HepG2 (cell line): ENCODE measurements around the gene JMJD8. TPM values are rescaled to one million over a fixed set of nuclear protein-coding genes. Genes with fewer than 3 reads are reported as not detected.
A peak's percentile ranks its signal among the peaks of the same experiment; 100 is the strongest.

Experiments
- DMAP1 ChIP-seq: IDR thresholded peaks from 2 replicates; pipeline ENCODE4 v1.6.1; 2016
- E2F5 ChIP-seq: sonication (generic); formaldehyde crosslinking; conservative IDR thresholded peaks from 2 replicates; pipeline ENCODE4 v1.4.0; 2020; ENCODE audit warnings: missing genetic modification reagents
- EED ChIP-seq: sonication (generic); formaldehyde crosslinking; IDR thresholded peaks from 2 replicates; pipeline ENCODE4 v1.5.0; 2020; ENCODE audit warnings: mild to moderate bottlenecking, missing genetic modification reagents
- EZH2 ChIP-seq: conservative IDR thresholded peaks from 2 replicates; pipeline ENCODE4 v1.6.1; 2012; ENCODE audit warnings: mild to moderate bottlenecking, low read depth, low read length, moderate library complexity
- FOXA1 ChIP-seq, 2 experiments: fragments of 450-650 bp in 1 of 2; sonication (generic) in 1 of 2; formaldehyde crosslinking in 1 of 2; IDR thresholded peaks; 2 replicates each; pipeline versions ENCODE4 v1.4.0 to v1.6.1; 2016 to 2020; ENCODE audit warnings: missing genetic modification reagents in 1 of 2
- FUBP1 ChIP-seq: sonication (generic); formaldehyde crosslinking; IDR thresholded peaks from 2 replicates; pipeline ENCODE4 v1.5.1; 2020; ENCODE audit warnings: missing genetic modification reagents, mild to moderate bottlenecking, borderline replicate concordance
- HMGXB4 ChIP-seq, 2 experiments: sonication (generic) in 1 of 2; formaldehyde crosslinking in 1 of 2; IDR thresholded peaks; 2 replicates each; pipeline versions ENCODE4 v1.4.0 to v1.6.1; 2018 to 2020; ENCODE audit warnings: missing genetic modification reagents in 2 of 2, borderline replicate concordance in 1 of 2, low read depth in 1 of 2, mild to moderate bottlenecking in 1 of 2, missing biosample characterization in 1 of 2
- HNF4A ChIP-seq: sonication (generic); formaldehyde crosslinking; IDR thresholded peaks from 2 replicates; pipeline ENCODE4 v1.4.0; 2020; ENCODE audit warnings: missing genetic modification reagents
- IRF9 ChIP-seq: sonication (generic); formaldehyde crosslinking; IDR thresholded peaks from 2 replicates; pipeline ENCODE4 v1.8.0; 2022; ENCODE audit warnings: missing genetic modification reagents, mild to moderate bottlenecking, borderline replicate concordance
- KAT2B ChIP-seq: fragments of 150-350 bp; IDR thresholded peaks from 2 replicates; pipeline ENCODE4 v1.6.1; 2014; ENCODE audit warnings: low read depth, low read length, borderline replicate concordance
- NFATC3 ChIP-seq: sonication (generic); formaldehyde crosslinking; IDR thresholded peaks from 2 replicates; pipeline ENCODE4 v1.5.1; 2020; ENCODE audit warnings: mild to moderate bottlenecking, missing genetic modification reagents
- SAFB2 ChIP-seq: sonication (generic); formaldehyde crosslinking; IDR thresholded peaks from 2 replicates; pipeline ENCODE4 v1.5.1; 2020; ENCODE audit warnings: missing genetic modification reagents, low read depth, mild to moderate bottlenecking, borderline replicate concordance
- SIX4 ChIP-seq: sonication (generic); formaldehyde crosslinking; IDR thresholded peaks from 2 replicates; pipeline ENCODE4 v1.4.0; 2020; ENCODE audit warnings: missing genetic modification reagents
- STAG1 ChIP-seq: sonication (generic); formaldehyde crosslinking; IDR thresholded peaks from 2 replicates; pipeline ENCODE4 v1.4.0; 2020; ENCODE audit warnings: missing genetic modification reagents
- ZFX ChIP-seq: sonication (generic); formaldehyde crosslinking; IDR thresholded peaks from 2 replicates; pipeline ENCODE4 v1.4.0; 2020; ENCODE audit warnings: mild to moderate bottlenecking, low read depth, missing genetic modification reagents, moderate library complexity
- ZNF138 ChIP-seq: sonication (generic); formaldehyde crosslinking; IDR thresholded peaks from 2 replicates; pipeline ENCODE4 v1.5.0; 2020; ENCODE audit warnings: mild to moderate bottlenecking, low read depth, missing genetic modification reagents
- ZNF205 ChIP-seq: IDR thresholded peaks from 2 replicates; pipeline ENCODE4 v1.6.1; 2018; ENCODE audit warnings: missing biosample characterization, missing genetic modification reagents
- ZNF30 ChIP-seq: sonication (generic); formaldehyde crosslinking; IDR thresholded peaks from 2 replicates; pipeline ENCODE4 v1.5.0; 2020; ENCODE audit warnings: mild to moderate bottlenecking, missing genetic modification reagents
- ZNF598 ChIP-seq: sonication (generic); formaldehyde crosslinking; IDR thresholded peaks from 2 replicates; pipeline ENCODE4 v1.5.1; 2020; ENCODE audit warnings: mild to moderate bottlenecking, missing genetic modification reagents, borderline replicate concordance
- ZNF639 ChIP-seq: conservative IDR thresholded peaks from 2 replicates; pipeline ENCODE4 v1.6.1; 2018; ENCODE audit warnings: missing genetic modification reagents
- ZNF709 ChIP-seq: sonication (generic); formaldehyde crosslinking; IDR thresholded peaks from 2 replicates; pipeline ENCODE4 v1.5.0; 2020; ENCODE audit warnings: mild to moderate bottlenecking, missing genetic modification reagents
- ZSCAN29 ChIP-seq: sonication (generic); formaldehyde crosslinking; conservative IDR thresholded peaks from 2 replicates; pipeline ENCODE4 v1.4.0; 2020; ENCODE audit warnings: mild to moderate bottlenecking, missing genetic modification reagents
- polyA plus RNA-seq, 8 experiments: library from polyadenylated mRNA; depleted of rRNA in 3 of 8; stranded (reverse) in 7 of 8; unstranded in 1 of 8; fragments of >200 nt; fragmentation: Illumina TruSeq in 4 of 8; extraction: Trizol in 4 of 8; gene quantifications; 2 replicates each; pipeline versions ENCODE4 v1.2.1 to v1.2.3, GENCODE V29; 2011 to 2016; ENCODE audit warnings: low read depth in 4 of 8, missing spikeins in 1 of 8, mixed read lengths in 1 of 8; ENCODE audit not compliant: insufficient read depth in 1 of 8
- total RNA-seq, 5 experiments: library from RNA; depleted of rRNA; stranded (reverse); fragments of >200 nt; fragmentation: Illumina TruSeq; extraction: Trizol; gene quantifications; 2 replicates each; pipeline ENCODE4 v1.2.3, GENCODE V29; 2016; ENCODE audit warnings: low read depth in 1 of 5

JMJD8 gene
- total and polyA plus RNA-seq, 2 of the 13 experiments (the other 11 are each of a cell fraction or from before 2014, with no cell fraction given) = 2.6 to 11.8 TPM

GRCh38 chr16:720990-721764 lies 37.0 kb upstream of the JMJD8 start, which contains the start of gene ANTKMT (continued):
- TF ChIP-seq EED (CRISPR knock-in tag) (peak; percentile 48; the same call in 1 of the 2 replicates), ZFX (CRISPR knock-in tag) (peak; percentile 98), HMGXB4 (CRISPR knock-in tag; IDR thresholded peaks at IDR 0.05; ENCODE audit: borderline replicate concordance in 1 of 2, low read depth in 1 of 2) (peak; percentile 66 to 76; a peak in 3 of 4 replicates), FOXA1 (IDR thresholded peaks at IDR 0.05) (no peak), FOXA1 (CRISPR knock-in tag; IDR thresholded peaks at IDR 0.05) (peak; percentile 29; the same call in 1 of the 2 replicates), ZSCAN29 (CRISPR knock-in tag) (0 out of 2 replicates have a peak, but pooled peaks have one; percentile 20), SIX4 (no peak; the same call in 1 of the 2 replicates), ZNF709 (CRISPR knock-in tag) (peak; percentile 91), IRF9 (CRISPR knock-in tag) (peak; percentile 85), NFATC3 (no peak), DMAP1 (CRISPR knock-in tag) (no peak; the same call in 1 of the 2 replicates), STAG1 (CRISPR knock-in tag) (no peak), ZNF205 (CRISPR knock-in tag) (no peak), ZNF598 (CRISPR knock-in tag) (peak; percentile 54; the same call in 1 of the 2 replicates), E2F5 (CRISPR knock-in tag) (0 out of 2 replicates have a peak, but pooled peaks have one; percentile 40), ZNF138 (peak; percentile 57), FUBP1 (no peak), EZH2 (no peak), HNF4A (peak; percentile 17; the same call in 1 of the 2 replicates), KAT2B (no peak), ZNF30 (CRISPR knock-in tag) (0 out of 2 replicates have a peak, but pooled peaks have one; percentile 78), ZNF639 (peak; percentile 74), SAFB2 (peak; percentile 60; the same call in 1 of the 2 replicates)
